ENCODE results near the gene THAP3.

DNA sequence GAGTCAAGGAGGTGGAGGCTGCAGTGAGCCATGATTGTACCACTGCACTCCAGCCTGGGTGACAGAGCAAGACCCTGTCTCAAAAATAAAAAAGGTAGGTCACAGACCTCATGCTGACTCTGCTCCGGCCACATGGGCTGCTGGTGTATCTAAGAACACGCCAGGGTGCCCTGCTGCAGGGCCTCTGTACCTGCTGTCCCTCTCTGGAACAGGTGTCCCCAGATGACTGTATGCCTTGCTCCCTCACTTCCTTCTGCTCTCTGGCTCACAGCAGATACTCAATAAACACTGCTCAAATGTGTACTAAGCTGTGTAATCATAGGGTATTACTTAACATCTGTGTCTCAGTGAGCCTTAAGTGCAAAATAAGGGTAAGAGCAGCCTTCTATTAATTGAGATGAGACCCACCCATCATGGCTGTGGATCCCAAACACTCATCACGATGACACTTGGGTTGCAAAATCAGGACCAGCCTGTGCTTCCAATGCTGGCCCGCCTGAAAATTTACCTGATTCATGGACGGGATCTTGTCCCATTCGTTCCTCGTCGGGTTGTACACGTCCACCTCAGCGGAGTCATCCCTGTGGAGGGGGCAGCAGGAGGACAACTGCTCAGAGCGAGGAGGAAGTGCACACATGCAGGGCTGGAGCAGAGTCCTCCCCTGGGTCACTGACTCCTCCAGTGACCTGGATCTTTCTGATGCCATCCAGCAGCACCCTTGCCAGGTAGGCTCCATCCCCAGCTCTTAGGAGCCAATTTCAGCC, 29.5 kb upstream of the THAP3 start:
- TF ChIP-seq, protein P1, sequence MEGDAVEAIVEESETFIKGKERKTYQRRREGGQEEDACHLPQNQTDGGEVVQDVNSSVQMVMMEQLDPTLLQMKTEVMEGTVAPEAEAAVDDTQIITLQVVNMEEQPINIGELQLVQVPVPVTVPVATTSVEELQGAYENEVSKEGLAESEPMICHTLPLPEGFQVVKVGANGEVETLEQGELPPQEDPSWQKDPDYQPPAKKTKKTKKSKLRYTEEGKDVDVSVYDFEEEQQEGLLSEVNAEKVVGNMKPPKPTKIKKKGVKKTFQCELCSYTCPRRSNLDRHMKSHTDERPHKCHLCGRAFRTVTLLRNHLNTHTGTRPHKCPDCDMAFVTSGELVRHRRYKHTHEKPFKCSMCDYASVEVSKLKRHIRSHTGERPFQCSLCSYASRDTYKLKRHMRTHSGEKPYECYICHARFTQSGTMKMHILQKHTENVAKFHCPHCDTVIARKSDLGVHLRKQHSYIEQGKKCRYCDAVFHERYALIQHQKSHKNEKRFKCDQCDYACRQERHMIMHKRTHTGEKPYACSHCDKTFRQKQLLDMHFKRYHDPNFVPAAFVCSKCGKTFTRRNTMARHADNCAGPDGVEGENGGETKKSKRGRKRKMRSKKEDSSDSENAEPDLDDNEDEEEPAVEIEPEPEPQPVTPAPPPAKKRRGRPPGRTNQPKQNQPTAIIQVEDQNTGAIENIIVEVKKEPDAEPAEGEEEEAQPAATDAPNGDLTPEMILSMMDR (IDR thresholded peaks at IDR 0.05) = no peak
- no peak for TF ChIP-seq EZH2phosphoT487 (IDR thresholded peaks at IDR 0.05)
